ENCODE results near the gene KIAA1217.

DNA sequence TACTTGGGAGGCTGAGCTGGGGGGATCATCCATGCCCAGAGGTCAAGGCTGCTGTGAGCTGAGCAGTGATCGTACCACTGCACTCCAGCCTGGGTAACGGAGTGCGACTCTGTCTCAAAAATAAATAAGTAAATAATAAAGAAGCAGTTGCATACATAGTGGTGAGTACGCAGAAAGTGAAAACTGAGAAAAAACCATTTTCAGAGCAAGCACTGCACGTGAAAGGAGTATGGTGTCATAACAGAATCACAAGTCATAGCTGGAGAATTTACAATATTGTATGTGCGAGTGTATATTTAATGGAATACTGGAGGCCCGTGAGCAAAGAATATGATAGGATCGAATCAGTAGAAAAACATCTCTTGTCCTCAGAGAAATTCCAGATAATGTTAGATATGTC lies 22.3 kb downstream of the KIAA1217 start:
- TF ChIP-seq, protein P1, sequence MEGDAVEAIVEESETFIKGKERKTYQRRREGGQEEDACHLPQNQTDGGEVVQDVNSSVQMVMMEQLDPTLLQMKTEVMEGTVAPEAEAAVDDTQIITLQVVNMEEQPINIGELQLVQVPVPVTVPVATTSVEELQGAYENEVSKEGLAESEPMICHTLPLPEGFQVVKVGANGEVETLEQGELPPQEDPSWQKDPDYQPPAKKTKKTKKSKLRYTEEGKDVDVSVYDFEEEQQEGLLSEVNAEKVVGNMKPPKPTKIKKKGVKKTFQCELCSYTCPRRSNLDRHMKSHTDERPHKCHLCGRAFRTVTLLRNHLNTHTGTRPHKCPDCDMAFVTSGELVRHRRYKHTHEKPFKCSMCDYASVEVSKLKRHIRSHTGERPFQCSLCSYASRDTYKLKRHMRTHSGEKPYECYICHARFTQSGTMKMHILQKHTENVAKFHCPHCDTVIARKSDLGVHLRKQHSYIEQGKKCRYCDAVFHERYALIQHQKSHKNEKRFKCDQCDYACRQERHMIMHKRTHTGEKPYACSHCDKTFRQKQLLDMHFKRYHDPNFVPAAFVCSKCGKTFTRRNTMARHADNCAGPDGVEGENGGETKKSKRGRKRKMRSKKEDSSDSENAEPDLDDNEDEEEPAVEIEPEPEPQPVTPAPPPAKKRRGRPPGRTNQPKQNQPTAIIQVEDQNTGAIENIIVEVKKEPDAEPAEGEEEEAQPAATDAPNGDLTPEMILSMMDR (conservative IDR thresholded peaks at IDR 0.05; ENCODE audit: low read depth, low read length) = no peak
- TF ChIP-seq POLR2A (IDR thresholded peaks at IDR 0.05; ENCODE audit: low read depth, low read length) (no peak), RAD21 (IDR thresholded peaks at IDR 0.05; ENCODE audit: low read length) (no peak), RCOR1 (IDR thresholded peaks at IDR 0.05; ENCODE audit: insufficient replicate concordance, low read length) (no peak), SMC3 (IDR thresholded peaks at IDR 0.05; ENCODE audit: low read depth, low read length) (no peak), MXI1 (IDR thresholded peaks at IDR 0.05; ENCODE audit: borderline replicate concordance, low read depth, low read length) (no peak), MAZ (IDR thresholded peaks at IDR 0.05; ENCODE audit: borderline replicate concordance, low read depth, low read length) (no peak), FOS (IDR thresholded peaks at IDR 0.05; ENCODE audit: low read depth, low read length) (no peak)
- TF ChIP-seq, protein P2, sequence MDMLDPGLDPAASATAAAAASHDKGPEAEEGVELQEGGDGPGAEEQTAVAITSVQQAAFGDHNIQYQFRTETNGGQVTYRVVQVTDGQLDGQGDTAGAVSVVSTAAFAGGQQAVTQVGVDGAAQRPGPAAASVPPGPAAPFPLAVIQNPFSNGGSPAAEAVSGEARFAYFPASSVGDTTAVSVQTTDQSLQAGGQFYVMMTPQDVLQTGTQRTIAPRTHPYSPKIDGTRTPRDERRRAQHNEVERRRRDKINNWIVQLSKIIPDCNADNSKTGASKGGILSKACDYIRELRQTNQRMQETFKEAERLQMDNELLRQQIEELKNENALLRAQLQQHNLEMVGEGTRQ (IDR thresholded peaks at IDR 0.05; ENCODE audit: low read depth, low read length) = no peak
